Effector CD8-positive, alpha-beta T cell (primary cell): ENCODE measurements around the gene ARL16.
A peak's percentile ranks its signal among the peaks of the same experiment; 100 is the strongest.

Experiments used
- DNase-seq: peaks from one replicate; lab custom pipeline; 2025; lab: John Stamatoyannopoulos, UW

The ARL16 gene

DNA sequence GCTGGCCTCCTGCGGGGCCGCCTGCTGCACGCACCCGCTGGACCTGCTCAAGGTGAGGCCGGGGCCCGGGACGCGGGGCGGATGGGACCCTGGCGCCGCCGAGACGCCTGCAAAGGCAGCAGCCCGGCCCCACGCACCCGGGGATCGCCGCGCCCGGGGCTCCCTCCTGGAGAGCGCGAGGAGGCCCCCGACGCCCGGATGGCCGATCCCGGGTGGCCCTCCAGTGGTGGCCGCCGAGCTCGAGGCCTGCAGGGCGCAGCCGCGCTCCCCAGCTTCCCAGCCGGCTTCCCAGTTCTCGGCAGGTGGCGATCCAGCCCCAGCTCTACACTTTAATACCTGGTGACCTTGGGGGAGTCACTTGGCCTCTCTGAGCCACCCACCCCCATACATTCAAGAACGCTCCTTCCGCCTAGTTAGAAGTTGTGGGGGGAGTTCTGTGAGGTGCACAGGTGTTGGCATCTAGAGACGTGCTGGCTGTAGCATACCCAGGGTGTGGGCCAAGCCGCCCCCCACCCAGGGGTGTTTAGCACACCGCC is 28.9 kb upstream of the ARL16 start:
- DNase-seq: no peak

DNA sequence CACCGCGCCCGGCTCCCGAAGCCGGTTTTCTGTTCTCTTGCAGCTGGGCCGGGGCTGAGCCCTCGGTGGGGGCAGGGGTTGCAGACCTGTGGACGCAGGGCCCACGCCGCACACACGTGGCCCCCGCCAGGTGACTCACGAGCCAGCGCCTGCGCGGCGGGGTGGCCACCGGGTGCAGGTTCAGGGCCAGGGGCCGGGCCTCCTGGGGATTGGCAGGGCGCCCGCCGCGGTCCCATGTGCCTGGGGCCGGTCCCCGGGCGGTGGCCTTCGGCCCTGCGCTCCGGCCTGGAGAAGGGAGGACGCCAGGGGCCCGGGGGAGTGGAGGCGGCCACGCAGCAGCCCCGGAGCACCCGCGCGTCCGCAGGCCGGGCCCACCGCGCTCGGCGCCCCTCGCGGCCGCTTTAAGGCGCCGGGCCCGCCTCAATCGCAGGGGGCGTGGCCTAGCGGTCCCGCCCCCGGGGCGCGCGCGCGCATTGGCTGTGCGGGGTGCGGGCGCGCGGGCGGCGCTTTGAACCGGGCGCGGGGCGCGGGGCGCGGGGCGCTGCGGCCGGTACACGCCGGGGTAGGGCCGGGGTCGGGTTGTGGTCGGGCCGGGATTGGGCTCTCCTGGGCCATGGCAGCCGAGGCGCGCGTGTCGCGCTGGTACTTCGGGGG is 28.3 kb upstream of the ARL16 start, which contains the start of gene SLC25A10:
TSS of gene SLC25A10 (plus strand) at position 471 of the 654 bp plus-strand sequence. CDS start at position 614, 143 bp downstream.
- peak; percentile 66 for DNase-seq

DNA sequence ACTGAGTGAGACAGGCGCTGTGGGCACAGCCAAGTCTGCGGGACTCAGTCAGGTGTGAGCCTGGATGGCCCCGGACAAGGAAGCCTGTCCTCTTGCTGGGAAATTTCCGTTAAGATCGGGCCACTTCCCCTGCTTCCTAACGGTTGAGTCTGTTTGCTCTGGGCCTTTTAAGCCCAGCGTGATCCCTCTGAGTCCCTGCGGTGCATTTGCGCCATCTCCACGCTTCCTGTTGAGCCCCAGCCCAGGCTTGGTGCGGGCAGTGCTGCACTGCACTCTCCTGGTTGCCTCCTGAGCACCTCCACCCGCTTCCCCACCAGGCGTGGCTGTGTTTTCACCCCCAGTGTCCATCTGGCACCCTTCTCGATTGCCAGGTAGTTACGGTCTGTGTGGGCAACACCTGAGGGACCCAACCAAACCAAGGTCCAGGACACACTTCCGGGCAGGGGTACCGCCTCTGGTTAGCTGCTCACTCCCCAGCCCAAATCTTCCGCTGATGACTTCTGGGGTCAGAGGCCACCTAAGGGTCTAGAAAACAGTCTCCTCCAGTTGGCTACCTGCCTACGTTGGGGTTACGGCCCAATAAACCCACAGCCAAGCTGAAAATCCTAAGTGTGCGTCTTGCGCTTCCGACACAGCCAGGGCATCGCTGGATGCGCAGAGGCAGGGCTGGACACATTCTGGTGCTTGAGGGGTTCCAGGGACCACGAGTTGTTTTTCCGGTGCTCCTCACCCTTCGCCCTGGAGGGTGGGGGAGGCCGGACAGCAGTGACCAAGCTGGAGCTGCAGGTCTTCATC is 27.1 kb upstream of the ARL16 start:
- DNase-seq: no peak

DNA sequence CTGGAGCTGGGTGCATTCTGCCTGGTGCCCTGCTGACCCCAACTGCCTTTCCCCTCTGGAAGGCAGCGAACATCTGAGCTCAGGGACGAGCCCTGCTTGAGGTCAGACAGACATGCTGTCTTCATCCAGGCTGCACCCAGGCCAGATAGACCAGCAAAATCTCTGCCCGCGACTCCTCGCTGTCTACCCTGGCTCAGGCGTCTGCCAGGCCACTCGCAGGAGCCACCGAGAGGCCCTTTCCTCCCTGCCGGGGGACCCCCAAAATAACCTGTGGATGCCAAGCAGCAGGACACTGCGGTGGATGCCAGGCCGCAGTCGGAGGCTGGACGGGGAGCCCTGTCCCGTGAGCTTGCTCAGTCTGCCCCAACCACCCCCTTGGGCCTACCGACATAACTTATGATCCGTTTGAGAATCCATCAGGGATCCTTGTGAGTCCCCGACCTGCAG is 25.2 kb upstream of the ARL16 start:
- no peak for DNase-seq

DNA sequence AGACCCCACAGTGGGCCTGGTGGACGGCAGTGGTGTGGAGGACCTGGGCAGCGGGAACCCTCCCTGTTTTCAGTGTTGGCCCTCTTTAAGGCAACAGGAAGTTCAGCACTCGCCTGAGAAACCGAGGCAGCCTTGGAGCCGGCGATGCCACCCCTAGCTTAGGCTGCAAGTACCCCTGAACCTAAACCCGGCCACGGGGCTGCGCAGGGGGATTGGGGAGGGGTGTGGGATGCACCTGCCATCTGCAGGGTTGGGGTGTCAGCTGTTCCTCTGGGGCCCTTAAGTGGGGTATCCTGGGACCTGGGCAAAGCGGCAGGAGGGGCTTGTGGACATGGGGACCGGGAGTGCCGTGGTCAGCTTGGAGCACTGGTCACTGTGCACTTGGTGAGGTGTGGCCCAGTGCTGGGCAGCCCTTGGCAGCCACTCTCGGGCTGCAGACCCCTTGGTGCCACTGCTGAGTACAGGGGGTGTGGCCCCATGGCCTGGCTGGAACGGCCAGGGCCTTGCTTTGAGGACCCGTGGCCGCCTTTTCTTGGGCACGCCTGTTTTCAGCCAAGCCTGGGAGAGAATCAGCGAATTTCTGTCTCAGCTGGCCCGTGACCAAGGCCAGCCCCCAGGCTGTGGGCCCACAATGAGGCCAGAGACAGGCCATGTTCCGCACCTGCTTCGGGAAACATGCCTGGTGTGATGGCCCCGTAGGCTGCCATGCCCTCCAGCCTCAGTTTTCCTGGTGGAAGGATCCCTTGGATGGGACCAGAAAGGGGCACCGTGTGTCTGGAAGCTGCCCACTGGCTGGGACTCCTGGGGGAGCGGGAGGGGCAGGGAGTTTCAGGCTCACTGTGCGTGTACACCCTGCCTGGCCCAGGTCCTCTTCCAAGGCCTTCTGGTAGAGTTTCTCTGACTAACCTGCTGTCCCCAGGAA is 24.4 kb upstream of the ARL16 start:
- DNase-seq: no peak

DNA sequence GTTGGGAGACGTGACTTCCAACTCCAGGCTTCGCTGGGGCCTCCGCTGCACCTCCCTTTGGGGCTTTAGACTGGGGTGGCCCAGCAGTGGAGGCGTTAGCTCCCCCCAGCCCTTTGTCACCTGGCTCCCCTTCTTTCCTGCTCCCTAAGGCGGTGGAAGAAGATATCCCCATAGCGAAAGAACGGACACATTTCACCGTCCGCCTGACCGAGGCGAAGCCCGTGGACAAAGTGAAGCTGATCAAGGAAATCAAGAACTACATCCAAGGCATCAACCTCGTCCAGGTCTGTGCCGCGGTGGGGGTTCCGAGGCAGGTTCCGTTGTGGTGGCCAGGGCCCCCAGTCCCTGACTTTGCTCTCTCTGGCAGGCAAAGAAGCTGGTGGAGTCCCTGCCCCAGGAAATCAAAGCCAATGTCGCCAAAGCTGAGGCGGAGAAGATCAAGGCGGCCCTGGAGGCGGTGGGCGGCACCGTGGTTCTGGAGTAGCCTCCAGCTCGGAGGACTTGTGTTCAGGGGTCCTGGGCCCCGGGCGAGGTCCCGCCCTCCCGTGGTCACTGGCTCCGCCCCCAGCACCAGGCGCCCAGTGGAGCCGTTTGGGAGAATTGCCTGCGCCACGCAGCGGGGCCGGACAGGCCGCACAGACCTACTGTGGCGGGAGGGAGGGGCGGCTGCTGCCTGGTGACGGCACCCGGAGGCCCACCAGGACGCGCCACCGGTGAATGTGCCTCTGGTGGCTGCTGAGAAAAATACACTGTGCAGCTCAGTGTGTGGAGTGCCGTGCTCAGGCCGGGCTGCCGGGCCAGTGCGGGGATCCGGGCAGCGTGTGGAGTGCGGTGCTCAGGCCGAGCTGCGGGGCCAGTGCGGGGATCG is 23.4 kb upstream of the ARL16 start:
- no peak for DNase-seq

DNA sequence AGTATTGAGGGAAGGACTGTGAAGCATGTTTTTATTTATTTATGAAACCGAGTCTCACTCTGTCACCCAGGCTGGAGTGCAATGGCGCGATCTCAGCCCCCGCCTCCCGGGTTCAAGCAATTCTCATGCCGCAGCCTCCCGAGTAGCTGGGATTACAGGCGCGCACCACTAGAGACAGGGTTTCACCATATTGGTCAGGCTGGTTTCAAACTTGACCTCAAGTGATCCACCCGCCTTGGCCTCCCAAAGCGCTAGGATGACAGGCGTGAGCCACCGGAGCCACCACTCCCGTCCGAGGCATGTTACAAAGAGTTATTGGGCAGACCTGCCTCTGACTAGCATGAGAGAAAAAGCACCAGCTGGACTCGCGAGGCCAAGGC is 22.6 kb upstream of the ARL16 start:
- DNase-seq: no peak

DNA sequence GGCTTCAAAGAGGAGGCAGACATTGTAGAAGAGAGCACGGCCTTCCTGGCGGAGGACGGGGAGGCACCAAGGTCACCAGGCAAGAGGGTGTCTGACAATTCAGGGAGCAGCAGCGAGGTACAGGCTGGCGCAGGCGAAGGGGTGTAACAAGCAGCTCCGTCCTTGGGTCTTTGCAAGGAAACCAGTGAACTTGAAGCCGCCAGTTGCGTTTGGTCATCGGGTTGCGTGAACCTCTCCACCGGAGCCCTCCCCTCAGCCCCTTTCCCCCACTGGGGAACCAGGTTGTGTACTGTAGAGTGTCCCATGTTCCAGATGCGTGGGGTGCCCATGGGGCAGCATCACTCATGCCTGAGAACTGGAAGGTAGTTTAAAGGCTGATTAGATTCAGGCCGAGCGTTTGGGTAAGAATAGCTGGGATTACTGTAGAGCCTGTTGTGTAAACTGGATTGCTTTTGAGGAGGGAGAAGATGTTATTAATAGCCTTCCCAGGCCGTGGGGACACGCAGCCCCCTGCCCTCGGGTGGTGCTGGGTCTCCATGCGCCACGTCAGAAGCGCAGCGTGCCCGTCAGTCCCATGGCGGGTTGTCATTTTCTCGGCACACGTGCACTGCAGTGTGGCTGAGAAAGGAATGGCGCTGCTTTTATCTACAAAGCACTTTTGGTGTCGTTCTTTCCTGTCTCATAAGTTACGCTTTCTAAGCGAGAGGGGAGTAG is 22.1 kb upstream of the ARL16 start:
- no peak for DNase-seq

DNA sequence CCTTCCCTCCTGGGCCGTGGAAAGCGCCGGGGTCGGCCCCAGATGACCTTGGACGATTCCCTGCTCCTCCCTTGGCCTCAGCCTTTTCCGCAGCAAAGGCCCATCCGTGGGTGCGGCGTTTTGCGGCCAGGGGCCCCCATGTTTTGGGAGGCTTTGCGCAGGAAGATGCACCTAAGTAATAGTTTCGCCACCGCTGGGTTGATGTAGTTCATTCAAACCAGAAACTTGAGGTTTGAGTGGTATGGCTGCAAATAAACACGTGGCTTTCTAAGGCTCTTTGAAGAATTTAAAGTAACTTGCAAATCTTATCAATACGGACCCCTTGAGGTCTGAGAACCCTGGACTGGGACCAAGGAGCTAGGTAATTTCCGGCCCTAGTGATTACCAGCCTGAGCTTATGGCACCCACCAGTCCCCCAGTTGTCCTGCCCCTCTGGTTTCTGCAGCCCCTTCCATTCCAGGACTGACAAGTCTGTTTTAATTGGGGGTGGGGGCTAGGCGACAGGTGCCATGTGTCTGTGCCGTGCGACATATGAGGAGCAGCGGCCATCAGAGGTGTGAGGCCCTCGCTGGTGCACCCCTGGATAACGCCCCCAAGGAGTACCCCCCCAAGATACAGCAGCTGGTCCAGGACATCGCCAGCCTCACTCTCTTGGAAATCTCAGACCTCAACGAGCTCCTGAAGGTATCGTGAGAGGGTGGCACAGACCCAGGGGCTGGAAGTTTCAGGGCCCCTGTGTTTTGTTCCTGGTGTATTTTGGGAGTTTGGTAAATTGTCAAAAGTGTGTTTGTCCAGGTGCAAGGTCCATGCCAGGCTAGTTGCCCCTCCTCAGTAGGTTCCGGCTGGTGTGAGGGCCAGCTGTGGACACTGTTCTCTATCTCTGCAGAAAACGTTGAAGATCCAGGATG is 20.4 kb upstream of the ARL16 start:
- DNase-seq: no peak

DNA sequence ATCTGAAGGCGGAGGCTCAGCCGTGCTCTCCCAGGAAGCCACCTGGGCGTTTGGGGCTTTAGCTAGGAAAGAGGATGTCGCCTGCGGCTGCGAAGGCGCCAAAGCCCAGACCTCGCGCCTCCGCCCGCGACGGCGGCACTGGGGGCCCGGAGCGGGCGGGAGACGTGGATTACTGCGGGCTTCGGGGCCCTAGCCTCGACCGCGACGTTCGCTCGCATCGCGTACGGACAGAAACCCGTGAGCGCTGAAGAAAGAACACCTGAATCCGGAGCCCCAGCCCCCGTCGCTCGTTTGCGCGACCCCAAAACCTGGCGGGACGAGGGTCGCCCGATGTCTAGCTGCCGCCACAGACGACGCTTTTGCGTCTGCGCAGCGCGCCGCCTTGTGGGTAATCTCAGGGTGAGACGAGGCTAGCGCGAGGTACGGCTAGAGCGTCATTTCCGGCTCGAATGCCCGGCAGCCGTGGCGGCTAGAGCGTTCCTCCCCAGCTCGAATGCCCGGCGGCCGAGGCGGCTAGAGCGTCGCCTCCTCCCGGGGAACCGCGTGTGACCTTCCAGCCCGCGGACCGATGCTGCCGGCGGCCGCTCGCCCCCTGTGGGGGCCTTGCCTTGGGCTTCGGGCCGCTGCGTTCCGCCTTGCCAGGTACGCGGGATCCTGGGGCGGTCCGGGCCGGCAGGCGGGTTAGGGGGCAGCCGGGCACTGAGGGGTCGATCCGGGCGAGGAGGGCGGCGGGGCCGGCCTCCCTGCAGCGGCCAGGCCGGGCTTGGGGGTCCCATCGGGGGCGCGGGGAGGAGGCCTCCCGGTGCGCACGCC is 19.5 kb upstream of the ARL16 start, which contains the start of gene MRPL12:
TSS of gene MRPL12 (plus strand) at position 434 of the 813 bp plus-strand sequence. CDS start at position 569, 135 bp downstream.
- peak; percentile 80 for DNase-seq

DNA sequence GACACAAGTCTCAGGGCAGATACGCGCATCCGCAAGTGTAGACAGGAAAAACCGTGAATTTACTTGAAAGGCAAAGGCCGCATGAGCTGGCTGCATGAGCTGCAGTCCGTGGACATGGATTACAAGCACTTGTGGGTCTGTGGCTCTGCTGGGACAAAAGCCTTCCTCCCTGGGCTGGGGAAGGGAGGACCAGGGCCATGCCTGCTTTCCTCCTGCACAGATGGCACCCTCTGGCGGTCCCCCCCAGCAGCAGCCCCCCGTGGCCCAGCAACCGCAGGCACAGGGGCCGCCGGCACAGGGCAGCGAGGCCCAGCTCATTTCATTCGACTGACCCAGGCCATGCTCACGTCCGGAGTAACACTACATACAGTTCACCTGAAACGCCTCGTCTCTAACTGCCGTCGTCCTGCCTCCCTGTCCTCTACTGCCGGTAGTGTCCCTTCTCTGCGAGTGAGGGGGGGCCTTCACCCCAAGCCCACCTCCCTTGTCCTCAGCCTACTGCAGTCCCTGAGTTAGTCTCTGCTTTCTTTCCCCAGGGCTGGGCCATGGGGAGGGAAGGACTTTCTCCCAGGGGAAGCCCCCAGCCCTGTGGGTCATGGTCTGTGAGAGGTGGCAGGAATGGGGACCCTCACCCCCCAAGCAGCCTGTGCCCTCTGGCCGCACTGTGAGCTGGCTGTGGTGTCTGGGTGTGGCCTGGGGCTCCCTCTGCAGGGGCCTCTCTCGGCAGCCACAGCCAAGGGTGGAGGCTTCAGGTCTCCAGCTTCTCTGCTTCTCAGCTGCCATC is 17.9 kb upstream of the ARL16 start:
- no peak for DNase-seq

DNA sequence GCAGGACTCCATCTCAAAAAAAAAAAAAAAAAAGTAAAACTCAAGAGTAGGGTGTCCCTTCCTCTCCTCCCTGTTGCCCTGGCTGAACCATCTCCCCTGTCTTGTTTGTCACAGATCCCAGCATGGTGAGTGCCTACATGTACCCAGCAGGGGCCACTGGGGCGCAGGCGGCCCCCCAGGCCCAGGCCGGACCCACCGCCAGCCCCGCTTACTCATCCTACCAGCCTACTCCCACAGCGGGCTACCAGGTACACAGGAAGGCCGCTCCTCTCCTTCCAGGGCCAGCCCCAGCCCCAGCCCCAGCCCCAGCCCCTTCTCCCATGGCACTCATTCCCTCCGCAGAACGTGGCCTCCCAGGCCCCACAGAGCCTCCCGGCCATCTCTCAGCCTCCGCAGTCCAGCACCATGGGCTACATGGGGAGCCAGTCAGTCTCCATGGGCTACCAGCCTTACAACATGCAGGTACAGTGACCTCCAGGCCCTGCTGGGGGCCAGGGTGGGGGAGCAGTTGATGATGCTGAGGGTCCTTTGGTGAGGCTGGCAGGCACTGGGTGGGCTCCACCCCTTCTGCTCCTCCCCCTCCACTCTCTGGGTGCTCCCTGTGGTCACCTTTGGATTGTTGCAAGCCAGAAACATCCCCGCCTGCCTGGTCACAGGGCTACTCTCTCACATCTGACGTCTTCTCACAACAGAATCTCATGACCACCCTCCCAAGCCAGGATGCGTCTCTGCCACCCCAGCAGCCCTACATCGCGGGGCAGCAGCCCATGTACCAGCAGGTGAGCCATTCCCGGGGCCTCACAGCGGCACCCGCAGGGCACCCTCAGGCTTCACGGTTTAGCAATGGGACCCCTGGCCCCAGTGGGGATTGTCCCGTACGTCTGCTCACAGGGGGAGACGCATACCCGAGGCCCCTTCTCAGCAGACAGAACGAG is 17.0 kb upstream of the ARL16 start:
- no peak for DNase-seq

DNA sequence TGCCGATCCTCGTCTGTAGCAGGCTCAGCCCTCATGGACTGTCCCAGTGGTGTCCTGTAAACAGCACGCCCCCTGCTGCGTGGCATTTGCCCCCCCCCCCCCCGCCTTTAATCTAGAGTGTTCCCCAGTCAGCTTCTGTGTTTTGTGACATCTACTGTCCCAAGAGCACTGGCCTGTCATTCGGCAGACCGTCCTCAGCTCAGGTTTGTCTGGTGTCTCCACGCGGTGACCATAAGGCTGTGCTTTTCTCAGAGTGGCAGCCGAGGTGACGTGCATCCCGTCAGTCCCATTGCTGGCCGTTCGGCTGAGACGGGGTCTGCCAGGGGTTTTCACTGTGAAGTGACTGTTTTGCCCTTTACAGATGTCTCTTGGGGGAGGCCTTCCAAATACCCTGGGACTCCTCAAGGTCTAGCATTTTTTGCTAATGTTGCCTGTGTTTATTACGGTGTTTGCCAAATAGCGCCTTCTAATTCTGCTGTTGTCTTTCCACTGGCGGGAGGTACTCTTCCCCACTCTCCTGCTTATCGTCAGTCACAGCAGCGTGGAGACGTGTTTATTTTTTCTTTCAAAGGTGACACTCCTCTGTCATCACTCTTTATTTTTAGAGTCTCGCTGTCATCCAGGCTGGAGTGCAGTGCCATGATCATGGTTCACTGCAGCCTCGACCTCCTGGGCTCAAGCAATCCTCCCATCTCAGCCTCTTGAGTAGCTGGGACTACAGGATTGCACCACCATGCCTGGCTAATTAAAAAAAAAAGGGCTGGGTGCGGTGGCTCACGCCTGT is 13.9 kb upstream of the ARL16 start:
- DNase-seq: no peak

DNA sequence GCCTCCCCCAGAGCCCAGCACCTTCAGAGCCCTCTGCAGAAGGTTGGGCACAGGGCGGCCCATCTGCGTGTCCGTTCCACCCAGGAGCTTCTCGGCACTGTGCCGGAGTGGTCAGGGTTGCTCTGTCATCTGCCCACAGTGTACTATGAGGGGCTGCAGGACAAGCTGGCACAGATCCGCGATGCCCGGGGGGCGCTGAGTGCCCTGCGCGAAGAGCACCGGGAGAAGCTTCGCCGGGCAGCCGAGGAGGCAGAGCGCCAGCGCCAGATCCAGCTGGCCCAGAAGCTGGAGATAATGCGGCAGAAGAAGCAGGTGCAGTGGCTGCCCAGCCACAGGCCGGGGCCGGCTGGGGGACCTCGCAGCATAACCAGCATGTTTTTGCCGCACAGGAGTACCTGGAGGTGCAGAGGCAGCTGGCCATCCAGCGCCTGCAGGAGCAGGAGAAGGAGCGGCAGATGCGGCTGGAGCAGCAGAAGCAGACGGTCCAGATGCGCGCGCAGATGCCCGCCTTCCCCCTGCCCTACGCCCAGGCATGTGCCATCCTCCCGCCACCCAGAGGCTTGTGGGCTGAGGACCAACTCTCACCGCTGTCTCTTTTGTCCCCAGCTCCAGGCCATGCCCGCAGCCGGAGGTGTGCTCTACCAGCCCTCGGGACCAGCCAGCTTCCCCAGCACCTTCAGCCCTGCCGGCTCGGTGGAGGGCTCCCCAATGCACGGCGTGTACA is 12.8 kb upstream of the ARL16 start:
- DNase-seq: no peak

DNA sequence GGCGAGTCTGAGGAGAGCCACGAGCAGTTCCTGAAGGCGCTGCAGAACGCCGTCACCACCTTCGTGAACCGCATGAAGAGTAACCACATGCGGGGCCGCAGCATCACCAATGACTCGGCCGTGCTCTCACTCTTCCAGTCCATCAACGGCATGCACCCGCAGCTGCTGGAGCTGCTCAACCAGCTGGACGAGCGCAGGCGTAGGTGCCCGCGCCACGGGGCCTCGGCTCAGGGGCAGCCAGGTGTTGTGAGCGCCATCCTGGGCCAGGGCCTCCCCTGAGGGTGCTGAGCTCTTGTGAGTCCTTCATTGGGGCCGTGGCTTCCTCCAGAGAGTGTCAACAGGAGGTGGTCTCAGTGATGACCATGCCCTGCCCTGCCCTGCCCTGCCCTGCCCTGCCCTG is 12.2 kb upstream of the ARL16 start:
- no peak for DNase-seq
